Endodermal cell (in vitro differentiated cells): ENCODE results near the gene SUSD1. TPM values are rescaled to one million over a fixed set of nuclear protein-coding genes. Genes with fewer than 3 reads are reported as not detected.

Experiments
- DNase-seq: peaks from one replicate; pipeline ENCODE4 v3.0.0-alpha.2; 2017
- H3K27ac ChIP-seq: 2 replicates; pipeline ENCODE4 v1.5.1; 2013; ENCODE audit warnings: mild to moderate bottlenecking, low read depth, low read length, moderate library complexity
- H3K27me3 ChIP-seq: 2 replicates; pipeline ENCODE4 v1.6.1; 2013; ENCODE audit warnings: mild to moderate bottlenecking, low read length, moderate library complexity; ENCODE audit not compliant: insufficient read depth, control insufficient read depth, poor library complexity, severe bottlenecking
- H3K36me3 ChIP-seq: 2 replicates; pipeline ENCODE4 v1.7.0; 2013; ENCODE audit warnings: mild to moderate bottlenecking, low read length, moderate library complexity; ENCODE audit not compliant: control insufficient read depth, insufficient read depth
- H3K4me1 ChIP-seq: one replicate; pipeline ENCODE4 v1.7.0; 2013; ENCODE audit warnings: low read length; ENCODE audit not compliant: control insufficient read depth, insufficient read depth
- H3K4me3 ChIP-seq: 2 replicates; pipeline ENCODE4 v1.5.1; 2013; ENCODE audit warnings: mild to moderate bottlenecking, low read length, moderate library complexity
- H3K9ac ChIP-seq: 2 replicates; pipeline ENCODE4 v1.6.1; 2013; ENCODE audit warnings: mild to moderate bottlenecking, low read length, moderate library complexity; ENCODE audit not compliant: poor library complexity, severe bottlenecking; ENCODE audit errors: extremely low read depth
- H3K9me3 ChIP-seq: 2 replicates; pipeline ENCODE4 v1.6.1; 2013; ENCODE audit warnings: mild to moderate bottlenecking, low read length, moderate library complexity; ENCODE audit not compliant: control insufficient read depth
- H3K27ac Mint-ChIP-seq: 2 replicates; pipeline ENCODE4 v1.8.0; 2020; ENCODE audit warnings: mixed read lengths
- H3K27me3 Mint-ChIP-seq: 2 replicates; pipeline ENCODE4 v1.8.0; 2021; ENCODE audit warnings: mild to moderate bottlenecking, mixed read lengths; ENCODE audit not compliant: insufficient read depth
- H3K36me3 Mint-ChIP-seq: 2 replicates; pipeline ENCODE4 v1.8.0; 2020; ENCODE audit warnings: low read depth, mixed read lengths
- H3K4me1 Mint-ChIP-seq: 2 replicates; pipeline ENCODE4 v1.8.0; 2020; ENCODE audit warnings: mixed read lengths
- H3K4me3 Mint-ChIP-seq: 2 replicates; pipeline ENCODE4 v1.8.0; 2020; ENCODE audit warnings: mild to moderate bottlenecking, moderate library complexity, mixed read lengths
- H3K9me3 Mint-ChIP-seq: 2 replicates; pipeline ENCODE4 v1.8.0; 2020; ENCODE audit warnings: mild to moderate bottlenecking, mixed read lengths
- CTCF ChIP-seq: fragments of 200-600 bp; sonication (generic); conservative IDR thresholded peaks from 2 replicates; pipeline ENCODE4 v1.5.0; 2021; ENCODE audit warnings: antibody characterized with exemption, mild to moderate bottlenecking
- WGBS, 2 experiments: methylation state at CpG; one replicate each; pipeline versions ENCODE4 v1.1.5 to v1.1.7; 2013; ENCODE audit warnings: missing lambda C conversion rate in 2 of 2, mixed read lengths in 1 of 2; ENCODE audit not compliant: insufficient coverage in 1 of 2, insufficient read length in 1 of 2; 5-methylcytosine and 5-hydroxymethylcytosine counted together
- total RNA-seq, 2 donors: library from RNA; stranded (reverse); fragmentation: NEBNext Ultra II Directional in 1 of 2; extraction: Animal tissue kit (Norgen Biotek cat#: 25700) in 1 of 2; gene quantifications; 2 replicates in 1 of 2; 3 replicates in 1 of 2; pipeline ENCODE4 v1.2.1, GENCODE V29; 2021

SUSD1 gene
- total RNA-seq, 2 donors from 2014 or later: 7.7 to 10.4 TPM

- Histone ChIP-seq H3K36me3 (no peaks in the 10 kb centered on the region), H3K27ac (no peak overlapping the region), H3K27me3 (no peaks in the 10 kb centered on the region), H3K9ac (no peak overlapping the region), H3K4me3 (no peak overlapping the region), H3K4me1 (peaks cover 8% of the 10 kb centered on the region), H3K9me3 (peaks cover 7% of the 10 kb centered on the region)
- H3K4me1 Mint-ChIP-seq: peaks cover 10% of the 10 kb centered on the region
- no peak overlapping the region for H3K27ac Mint-ChIP-seq
- no peaks in the 10 kb centered on the region for H3K27me3 Mint-ChIP-seq
- H3K4me3 Mint-ChIP-seq: no peak overlapping the region
- H3K9me3 Mint-ChIP-seq: peaks cover 8% of the 10 kb centered on the region
- DNase-seq: no peak
- peaks cover 21% of the 10 kb centered on the region for H3K36me3 Mint-ChIP-seq
- no peak for TF ChIP-seq CTCF
Observed at GRCh38 chr9:112044186-112044585, 130.9 kb downstream of the SUSD1 start.

- Histone ChIP-seq H3K4me1 (peaks cover 8% of the 10 kb centered on the region), H3K27ac (no peak overlapping the region), H3K9me3 (peaks cover 7% of the 10 kb centered on the region), H3K36me3 (no peaks in the 10 kb centered on the region), H3K4me3 (no peak overlapping the region), H3K27me3 (no peaks in the 10 kb centered on the region), H3K9ac (no peak overlapping the region)
- TF ChIP-seq CTCF: no peak
- Mint-ChIP-seq H3K36me3 (peaks cover 28% of the 10 kb centered on the region), H3K27me3 (no peaks in the 10 kb centered on the region), H3K4me3 (no peak overlapping the region), H3K4me1 (peaks cover 10% of the 10 kb centered on the region), H3K27ac (no peak overlapping the region), H3K9me3 (peaks cover 8% of the 10 kb centered on the region)
- WGBS, 2 experiments: 93 to 100% methylated on average over 1 of the region's 1 CpG
- no peak for DNase-seq
Observed at GRCh38 chr9:112043423-112043822, 131.7 kb downstream of the SUSD1 start.

GRCh38 chr9:112042769-112043168, 132.3 kb downstream of the SUSD1 start:
- Histone ChIP-seq H3K9me3 (peaks cover 3% of the 10 kb centered on the region), H3K27me3 (no peaks in the 10 kb centered on the region), H3K4me1 (peaks cover 8% of the 10 kb centered on the region), H3K27ac (no peak overlapping the region), H3K36me3 (no peaks in the 10 kb centered on the region), H3K9ac (no peak overlapping the region), H3K4me3 (no peak overlapping the region)
- TF ChIP-seq CTCF: no peak
- Mint-ChIP-seq H3K4me1 (peaks cover 10% of the 10 kb centered on the region), H3K27me3 (no peaks in the 10 kb centered on the region), H3K27ac (no peak overlapping the region), H3K36me3 (peaks cover 26% of the 10 kb centered on the region), H3K9me3 (peaks cover 5% of the 10 kb centered on the region), H3K4me3 (no peak overlapping the region)
- WGBS, 2 experiments: 85 to 90% methylated on average over 4 to 5 of the region's 5 CpGs
- DNase-seq: peak; percentile 20
